H9 (cell line): ENCODE measurements around the gene C5orf15. TPM values are rescaled to one million over a fixed set of nuclear protein-coding genes. Genes with fewer than 3 reads are reported as not detected.
A peak's percentile ranks its signal among the peaks of the same experiment; 100 is the strongest.

ENCODE experiments used
- DNase-seq: peaks from one replicate; pipeline ENCODE4 v3.0.0-alpha.2; 2017
- H2AFZ ChIP-seq: one replicate; pipeline ENCODE4 v1.6.1; 2013; ENCODE audit warnings: mild to moderate bottlenecking, low read length, control low read depth, moderate library complexity
- H2AK5ac ChIP-seq: 2 replicates; pipeline ENCODE4 v1.6.1; 2013; ENCODE audit warnings: low read length, control low read depth, mixed read lengths; ENCODE audit not compliant: insufficient read length
- H2BK120ac ChIP-seq: one replicate; pipeline ENCODE4 v1.6.1; 2013; ENCODE audit warnings: low read depth, mild to moderate bottlenecking, low read length, control low read depth, inconsistent platforms; ENCODE audit not compliant: poor library complexity, severe bottlenecking
- H2BK12ac ChIP-seq: 2 replicates; pipeline ENCODE4 v1.6.1; 2013; ENCODE audit warnings: low read length, control low read depth, mixed read lengths, low read depth; ENCODE audit not compliant: insufficient read length
- H2BK15ac ChIP-seq: 2 replicates; pipeline ENCODE4 v1.6.1; 2013; ENCODE audit warnings: low read depth, low read length, control low read depth
- H2BK20ac ChIP-seq: one replicate; pipeline ENCODE4 v1.6.1; 2013; ENCODE audit warnings: low read depth, mild to moderate bottlenecking, low read length, control low read depth, inconsistent platforms; ENCODE audit not compliant: poor library complexity, severe bottlenecking
- H2BK5ac ChIP-seq: 2 replicates; pipeline ENCODE4 v1.6.1; 2013; ENCODE audit warnings: low read length, control low read depth, mixed read lengths; ENCODE audit not compliant: insufficient read length
- H3K14ac ChIP-seq: 2 replicates; pipeline ENCODE4 v1.6.1; 2013; ENCODE audit warnings: low read length, control low read depth; ENCODE audit not compliant: insufficient read depth
- H3K18ac ChIP-seq: 2 replicates; pipeline ENCODE4 v1.6.1; 2013; ENCODE audit warnings: low read depth, mild to moderate bottlenecking, mixed read lengths, low read length, control low read depth; ENCODE audit not compliant: insufficient read length
- H3K23ac ChIP-seq: 2 replicates; pipeline ENCODE4 v1.6.1; 2013; ENCODE audit warnings: low read length, control low read depth, mixed read lengths, low read depth; ENCODE audit not compliant: insufficient read length
- H3K23me2 ChIP-seq: 2 replicates; pipeline ENCODE4 v1.6.1; 2013; ENCODE audit warnings: low read depth, mild to moderate bottlenecking, mixed read lengths, low read length, control low read depth; ENCODE audit not compliant: insufficient read length, poor library complexity, severe bottlenecking
- H3K27ac ChIP-seq: 2 replicates; pipeline ENCODE4 v1.5.1; 2013; ENCODE audit warnings: low read length, control low read depth, mixed read lengths, low read depth; ENCODE audit not compliant: insufficient read length
- H3K27me3 ChIP-seq: 2 replicates; pipeline ENCODE4 v1.6.1; 2013; ENCODE audit warnings: low read length, control low read depth, inconsistent platforms; ENCODE audit not compliant: insufficient read depth
- H3K4ac ChIP-seq: 2 replicates; pipeline ENCODE4 v1.6.1; 2013; ENCODE audit warnings: low read depth, mild to moderate bottlenecking, control low read depth, inconsistent platforms, low read length, moderate library complexity
- H3K4me1 ChIP-seq: 2 replicates; pipeline ENCODE4 v1.6.1; 2013; ENCODE audit warnings: low read length, control low read depth, inconsistent platforms; ENCODE audit not compliant: insufficient read depth
- H3K4me2 ChIP-seq: 2 replicates; pipeline ENCODE4 v1.6.1; 2013; ENCODE audit warnings: low read length, control low read depth, mixed read lengths; ENCODE audit not compliant: insufficient read length, insufficient read depth
- H3K56ac ChIP-seq: 2 replicates; pipeline ENCODE4 v1.6.1; 2013; ENCODE audit warnings: low read depth, mild to moderate bottlenecking, mixed read lengths, low read length, control low read depth; ENCODE audit not compliant: insufficient read length
- H3K79me1 ChIP-seq: 2 replicates; pipeline ENCODE4 v1.6.1; 2013; ENCODE audit warnings: low read depth, mild to moderate bottlenecking, moderate library complexity, low read length, control low read depth, inconsistent platforms; ENCODE audit not compliant: insufficient read depth, poor library complexity, severe bottlenecking
- H3K79me2 ChIP-seq: 2 replicates; pipeline ENCODE4 v1.6.1; 2013; ENCODE audit warnings: low read length, control low read depth, inconsistent platforms; ENCODE audit not compliant: insufficient read depth
- H3K9ac ChIP-seq: 2 replicates; pipeline ENCODE4 v1.6.1; 2013; ENCODE audit warnings: low read length, control low read depth, mixed read lengths; ENCODE audit not compliant: insufficient read length; ENCODE audit errors: extremely low read depth
- H3K9me3 ChIP-seq: one replicate; pipeline ENCODE4 v1.6.1; 2013; ENCODE audit warnings: low read depth, low read length, inconsistent platforms; ENCODE audit not compliant: control insufficient read depth
- H3T11ph ChIP-seq: one replicate; pipeline ENCODE4 v1.6.1; 2013; ENCODE audit warnings: mild to moderate bottlenecking, low read length, control low read depth, inconsistent platforms
- H4K20me1 ChIP-seq: one replicate; pipeline ENCODE4 v1.6.1; 2013; ENCODE audit not compliant: control insufficient read depth, insufficient read length, insufficient read depth
- H4K5ac ChIP-seq: 2 replicates; pipeline ENCODE4 v1.6.1; 2013; ENCODE audit warnings: low read depth, mild to moderate bottlenecking, mixed read lengths, low read length, control low read depth; ENCODE audit not compliant: insufficient read length
- H4K8ac ChIP-seq: replicated peaks from 2 replicates; pipeline ENCODE4 v1.6.1; 2013; ENCODE audit warnings: low read length, control low read depth, mixed read lengths, low read depth; ENCODE audit not compliant: insufficient read length
- H4K91ac ChIP-seq: 2 replicates; pipeline ENCODE4 v1.6.1; 2013; ENCODE audit warnings: low read depth, mild to moderate bottlenecking, moderate library complexity, mixed read lengths, low read length, control low read depth; ENCODE audit not compliant: insufficient read length
- H3K27ac Mint-ChIP-seq, 3 experiments: 2 replicates in 2 of 3; 3 replicates in 1 of 3; pipeline ENCODE4 v1.8.0; 2020 to 2021; ENCODE audit warnings: mixed read lengths in 3 of 3, mild to moderate bottlenecking in 1 of 3, moderate library complexity in 1 of 3
- H3K27me3 Mint-ChIP-seq: 2 replicates; pipeline ENCODE4 v1.8.0; 2021; ENCODE audit warnings: low read depth, mild to moderate bottlenecking, moderate library complexity, mixed read lengths
- H3K36me3 Mint-ChIP-seq, 3 experiments: 2 replicates in 2 of 3; 3 replicates in 1 of 3; pipeline ENCODE4 v1.8.0; 2020 to 2021; ENCODE audit warnings: low read depth in 3 of 3, mixed read lengths in 3 of 3; ENCODE audit not compliant: insufficient read depth in 1 of 3
- H3K4me1 Mint-ChIP-seq, 2 experiments: 2 replicates each; pipeline ENCODE4 v1.8.0; 2020; ENCODE audit warnings: mixed read lengths in 2 of 2
- H3K4me3 Mint-ChIP-seq, 2 experiments: 2 replicates in 1 of 2; 3 replicates in 1 of 2; pipeline ENCODE4 v1.8.0; 2020 to 2021; ENCODE audit warnings: mild to moderate bottlenecking in 2 of 2, mixed read lengths in 2 of 2, moderate library complexity in 1 of 2
- H3K9me3 Mint-ChIP-seq, 2 experiments: 2 replicates in 1 of 2; 3 replicates in 1 of 2; pipeline ENCODE4 v1.8.0; 2020; ENCODE audit warnings: mild to moderate bottlenecking in 2 of 2, mixed read lengths in 2 of 2, moderate library complexity in 1 of 2
- CTCF ChIP-seq: fragments of 200-600 bp; sonication (generic); conservative IDR thresholded peaks from 3 replicates; pipeline ENCODE4 v1.8.0; 2021; ENCODE audit warnings: antibody characterized with exemption, mild to moderate bottlenecking
- WGBS: extraction: QIAGEN DNeasy Blood & Tissue Kit; methylation state at CpG from one replicate; pipeline ENCODE4 v1.1.7; 2013; ENCODE audit warnings: missing lambda C conversion rate, low lambda C conversion rate, mixed read lengths; ENCODE audit not compliant: insufficient read length; ENCODE audit errors: extremely low coverage; 5-methylcytosine and 5-hydroxymethylcytosine counted together
- total RNA-seq: library from RNA; stranded (reverse); gene quantifications from 2 replicates; pipeline ENCODE4 v1.2.1, GENCODE V29; 2021

Gene C5orf15
- total RNA-seq, 1 experiment from 2014 or later, result 33.4 TPM

- Histone ChIP-seq H3T11ph (no peak overlapping the region), H3K79me1 (peaks cover 12% of the 10 kb centered on the region), H4K91ac (no peak overlapping the region), H3K56ac (no peak overlapping the region), H3K79me2 (peaks cover 58% of the 10 kb centered on the region), H2BK15ac (no peak overlapping the region), H3K9me3 (no peaks in the 10 kb centered on the region), H2BK5ac (no peak overlapping the region), H2BK120ac (no peak overlapping the region), H4K5ac (no peak overlapping the region), H3K27ac (no peak overlapping the region), H3K18ac (no peak overlapping the region), H3K23me2 (no peaks in the 10 kb centered on the region), H3K14ac (no peak overlapping the region), H2AFZ (no peak overlapping the region), H3K23ac (no peak overlapping the region), H2BK20ac (no peak overlapping the region), H3K4me2 (no peak overlapping the region), H4K8ac (no peak overlapping the region), H3K9ac (no peak overlapping the region), H3K4ac (no peak overlapping the region), H2BK12ac (no peak overlapping the region), H3K4me1 (peaks cover 6% of the 10 kb centered on the region; the same call in 1 of the 2 replicates), H2AK5ac (no peak overlapping the region), H4K20me1 (peaks cover 5% of the 10 kb centered on the region), H3K27me3 (no peaks in the 10 kb centered on the region)
- TF ChIP-seq CTCF, result no peak
- H3K9me3 Mint-ChIP-seq, result no peaks in the 10 kb centered on the region; a peak in 1 of 5 replicates
- H3K4me3 Mint-ChIP-seq, result no peak overlapping the region
- peak overlapping the region in 2 of 3 experiments; percentile 33 to 35; a peak in 5 of 7 replicates for H3K27ac Mint-ChIP-seq
- no peaks in the 10 kb centered on the region for H3K27me3 Mint-ChIP-seq
- peaks cover 8 to 20% (median 18%) of the 10 kb centered on the region in 3 experiments; a peak in 6 of 7 replicates for H3K36me3 Mint-ChIP-seq
- peaks cover 29% of the 10 kb centered on the region in 2 experiments for H3K4me1 Mint-ChIP-seq
- no CpG with 5 or more reads among the region's 9 CpGs for WGBS
- no peak for DNase-seq
These were observed 26.0 kb upstream of the C5orf15 start for GRCh38 chr5:133994297-133994989.
